NCI-H1048 (cell line): ENCODE data around the gene RIPOR2.
"Not testable (repeated sequence)": the region's sequence is repeated elsewhere in the genome, so short reads cannot be mapped to it uniquely, and the experiment has no call there.

ENCODE experiments used
- DNase-seq: peaks from one replicate; lab custom pipeline; 2025; lab: John Stamatoyannopoulos, UW

Gene RIPOR2

DNA sequence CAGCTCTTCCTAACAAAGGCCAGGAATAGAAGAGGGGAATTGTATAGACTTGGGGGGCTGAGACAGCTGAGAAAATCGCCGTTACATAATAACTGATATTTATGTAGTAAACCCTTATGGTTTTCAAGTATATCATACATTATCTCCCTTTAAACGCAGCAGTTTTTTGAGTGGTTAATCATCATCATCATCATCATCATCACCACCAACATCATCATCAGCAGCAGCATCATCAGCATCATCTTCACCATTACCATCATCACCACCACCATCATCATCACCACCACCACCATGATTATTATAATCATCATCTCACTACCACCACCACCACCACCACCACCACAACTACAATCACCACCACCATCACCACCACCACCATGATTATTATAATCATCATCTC is 9.1 kb downstream of the RIPOR2 start:
- DNase-seq: not testable (repeated sequence)

GRCh38 chr6:24926192-24926591 is 9.6 kb downstream of the RIPOR2 start:
- no peak for DNase-seq

DNA sequence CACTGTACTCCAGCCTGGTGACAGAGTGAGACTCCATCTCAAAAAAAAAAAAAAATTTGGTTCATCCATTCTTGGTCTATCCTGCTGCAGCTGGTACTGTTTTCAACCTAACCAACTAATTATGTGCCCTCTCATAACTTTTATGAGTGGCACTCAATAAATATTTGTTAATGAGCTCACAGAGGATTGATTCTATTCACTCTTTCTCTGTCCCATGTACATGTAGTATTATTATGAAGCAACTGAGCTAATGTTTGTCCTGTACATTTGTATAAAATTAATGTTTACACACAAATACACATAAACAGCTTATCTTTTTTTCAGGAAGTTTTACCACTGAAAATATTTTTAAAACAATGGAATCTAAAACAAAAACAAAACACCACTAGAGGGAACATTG is 10.1 kb downstream of the RIPOR2 start:
- DNase-seq: no peak

GRCh38 chr6:24924580-24925356 is 11.0 kb downstream of the RIPOR2 start:
- no peak for DNase-seq

DNA sequence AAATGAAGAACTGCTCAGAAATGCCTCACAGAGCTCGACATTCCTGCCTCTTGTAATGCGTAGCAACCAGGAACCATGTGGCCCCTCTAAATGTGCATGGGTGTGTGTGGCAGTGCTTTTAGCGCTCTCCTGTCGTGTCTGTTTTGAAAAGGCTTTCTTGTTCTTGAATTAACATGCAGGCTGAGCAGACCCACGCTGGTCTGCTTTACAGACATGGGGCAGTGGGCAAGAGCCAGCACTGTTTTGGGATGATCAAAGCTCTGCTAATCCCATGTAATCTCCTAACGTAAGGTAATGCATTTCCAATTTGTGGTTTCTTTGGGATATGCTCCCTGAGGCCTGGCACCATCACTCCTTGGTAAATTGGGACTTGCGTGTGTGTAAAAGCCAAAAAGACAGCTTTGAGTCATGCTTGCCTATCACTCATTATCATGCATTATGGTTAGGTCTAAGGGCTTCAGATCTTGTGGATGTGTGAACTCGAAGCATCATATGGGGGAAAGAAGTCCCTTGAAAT is 11.8 kb downstream of the RIPOR2 start:
- DNase-seq: no peak

DNA sequence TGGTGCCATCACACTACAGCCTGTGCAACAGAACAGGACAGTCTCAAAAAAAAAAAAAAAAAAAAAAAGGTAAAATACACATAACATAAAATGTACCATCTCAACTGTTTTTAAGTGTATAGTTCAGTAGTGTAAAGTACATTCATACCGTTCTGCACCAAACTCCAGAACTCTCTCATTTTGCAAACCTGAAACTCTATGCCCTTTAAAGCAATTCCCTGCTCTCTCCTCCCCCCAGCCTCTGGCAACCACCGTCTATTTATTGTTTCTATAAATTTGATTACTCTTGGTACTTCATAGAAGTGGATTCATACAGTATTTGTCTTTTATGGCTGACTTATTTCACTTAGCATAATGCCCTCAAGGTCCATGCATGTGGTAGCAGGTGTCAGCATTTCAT is 12.9 kb downstream of the RIPOR2 start:
- no peak for DNase-seq

DNA sequence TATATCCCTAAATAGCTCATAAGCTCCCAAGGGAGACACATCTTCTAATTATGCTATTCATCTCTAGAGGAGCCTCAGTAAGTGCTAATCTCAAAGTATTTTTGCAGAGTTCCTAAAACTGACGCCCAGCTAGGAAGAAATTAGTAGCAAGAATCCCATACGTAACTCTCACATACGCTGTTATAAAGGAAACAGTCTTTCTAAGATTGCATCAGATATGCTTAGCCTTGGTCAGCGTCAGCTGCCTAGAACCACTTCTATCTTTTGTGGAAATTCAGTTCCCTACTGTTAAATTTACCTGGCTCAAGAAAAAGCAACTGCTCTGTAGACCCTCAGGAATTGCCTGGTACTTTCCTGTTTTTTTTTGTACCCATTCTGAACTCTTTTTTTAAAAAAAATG is 13.6 kb downstream of the RIPOR2 start:
- DNase-seq: no peak

GRCh38 chr6:24920136-24920535 is 15.6 kb downstream of the RIPOR2 start:
- no peak for DNase-seq

DNA sequence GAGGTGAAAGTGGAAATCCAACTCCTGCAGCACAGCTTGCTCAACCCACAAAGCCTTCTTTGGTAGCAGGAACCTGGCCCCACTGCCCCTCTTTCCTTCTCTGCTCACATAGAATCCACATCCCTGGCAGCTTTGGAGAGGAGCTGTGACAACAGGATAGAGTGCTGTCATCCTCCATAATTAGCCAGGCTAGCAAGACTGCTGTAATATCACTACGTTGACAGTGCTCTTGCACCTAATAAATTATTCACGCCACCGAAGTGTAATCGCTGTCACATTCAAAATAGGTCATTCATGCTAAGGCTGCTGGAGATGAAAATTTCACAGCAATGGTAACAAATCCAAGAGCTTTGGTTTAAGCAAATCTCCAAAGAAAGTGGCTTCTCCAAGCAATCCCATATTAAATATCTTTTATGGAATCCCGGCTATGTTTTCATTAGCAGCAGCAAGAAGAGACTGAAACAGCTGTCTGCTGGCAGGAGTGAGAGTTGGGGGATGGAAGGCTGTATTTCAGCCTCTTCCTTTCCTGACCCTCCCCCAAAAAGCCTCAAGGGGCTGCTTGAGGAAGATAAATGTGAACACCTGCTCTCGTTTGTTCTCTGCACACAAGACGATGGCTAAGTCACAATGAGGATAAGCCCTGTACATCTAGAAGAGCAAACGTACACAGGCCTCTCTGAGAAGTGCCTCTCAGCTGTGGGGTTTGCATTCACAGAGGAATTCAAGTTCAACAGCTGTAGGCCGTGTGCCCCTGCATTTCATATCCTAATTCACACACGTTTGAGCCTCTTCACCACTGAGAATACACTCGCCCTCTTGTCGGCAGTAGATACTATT is 16.5 kb downstream of the RIPOR2 start:
- DNase-seq: no peak

GRCh38 chr6:24918641-24919055 is 17.1 kb downstream of the RIPOR2 start:
- no peak for DNase-seq

GRCh38 chr6:24916496-24916895 is 19.3 kb downstream of the RIPOR2 start:
- DNase-seq: no peak

GRCh38 chr6:24915641-24916040 is 20.1 kb downstream of the RIPOR2 start:
- DNase-seq: no peak

DNA sequence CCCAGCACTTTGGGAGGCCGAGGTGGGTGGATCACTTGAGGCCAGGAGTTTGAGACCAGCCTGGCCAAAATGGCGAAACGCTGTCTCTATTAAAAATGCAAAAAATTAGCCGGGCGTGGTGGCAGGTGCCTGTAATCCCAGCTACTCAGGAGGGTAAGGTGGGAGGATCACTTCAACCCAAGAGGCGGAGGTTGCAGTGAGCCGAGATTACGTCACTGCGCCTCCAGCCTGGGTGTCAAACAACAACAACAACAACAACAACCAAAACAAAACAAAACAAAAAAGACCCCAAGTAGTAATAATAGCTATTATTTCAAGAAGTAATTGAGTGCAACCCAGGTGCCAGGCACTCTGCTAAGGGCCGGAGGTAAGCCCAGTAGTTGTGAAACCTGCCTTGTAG is 21.7 kb downstream of the RIPOR2 start:
- DNase-seq: not testable (repeated sequence)

DNA sequence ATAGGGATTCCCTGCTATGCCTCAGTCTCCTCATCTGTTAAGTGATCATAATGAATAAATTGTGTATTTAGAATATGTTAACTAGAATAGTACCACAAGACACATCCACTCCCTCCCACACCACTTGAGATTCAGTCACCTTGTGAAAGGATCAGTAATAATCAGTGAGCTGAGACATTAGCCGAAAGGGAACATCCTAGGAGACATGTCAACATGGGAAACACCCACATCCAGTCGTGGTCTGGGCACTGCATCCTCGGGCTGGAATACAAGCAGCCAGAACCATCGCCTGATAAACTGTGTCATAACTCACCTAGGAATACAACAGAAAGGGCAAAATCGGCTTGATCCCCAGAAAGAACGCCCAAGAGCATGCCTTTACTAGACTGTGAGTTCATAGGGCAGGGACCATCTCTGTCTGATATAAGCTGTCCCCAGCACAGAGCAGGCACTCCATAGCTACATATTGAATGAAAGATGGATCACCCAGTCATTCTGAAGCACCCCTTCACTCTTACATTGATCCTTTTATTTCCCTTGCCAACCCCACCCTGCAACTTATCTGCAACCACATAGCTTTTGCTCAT is 23.9 kb downstream of the RIPOR2 start:
- no peak for DNase-seq

DNA sequence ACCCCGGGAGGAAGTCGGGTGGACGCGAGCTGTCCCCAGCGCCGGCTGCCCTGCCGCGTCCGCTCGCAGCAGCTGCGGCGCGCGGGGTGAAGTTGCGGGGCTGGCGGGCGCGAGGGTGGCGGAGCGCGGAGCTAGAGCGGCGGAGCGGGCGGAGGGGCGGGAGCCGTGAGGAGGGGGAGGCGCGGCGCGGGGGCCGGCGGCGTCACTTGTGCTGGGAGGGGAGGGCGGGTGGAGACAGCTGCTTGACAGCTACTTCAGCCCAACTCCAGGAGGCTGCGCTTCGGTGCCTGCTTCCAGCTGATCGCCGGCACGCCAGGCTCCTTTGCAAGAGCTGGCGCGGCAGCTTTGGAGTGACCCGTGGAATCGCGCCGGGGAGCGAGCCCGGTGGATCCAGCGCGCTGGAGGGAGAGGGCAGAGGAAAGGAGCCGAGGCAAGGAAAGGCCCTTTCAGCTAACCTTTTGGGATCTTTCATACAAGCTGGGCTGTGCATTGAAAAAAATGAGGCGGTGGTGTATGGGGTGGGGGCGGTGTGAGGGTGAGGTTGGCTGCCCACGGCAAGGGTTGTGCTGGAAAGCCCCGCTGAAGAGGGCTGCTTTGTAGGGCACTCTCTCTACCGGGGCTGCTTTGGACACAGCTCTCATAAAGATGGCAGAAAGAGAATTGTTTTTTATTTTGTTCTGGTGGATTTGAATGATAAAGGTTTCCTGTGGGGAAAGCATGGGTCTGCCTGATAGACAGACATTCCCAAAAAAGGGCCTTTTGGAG is 24.6 kb downstream of the RIPOR2 start:
- no peak for DNase-seq

DNA sequence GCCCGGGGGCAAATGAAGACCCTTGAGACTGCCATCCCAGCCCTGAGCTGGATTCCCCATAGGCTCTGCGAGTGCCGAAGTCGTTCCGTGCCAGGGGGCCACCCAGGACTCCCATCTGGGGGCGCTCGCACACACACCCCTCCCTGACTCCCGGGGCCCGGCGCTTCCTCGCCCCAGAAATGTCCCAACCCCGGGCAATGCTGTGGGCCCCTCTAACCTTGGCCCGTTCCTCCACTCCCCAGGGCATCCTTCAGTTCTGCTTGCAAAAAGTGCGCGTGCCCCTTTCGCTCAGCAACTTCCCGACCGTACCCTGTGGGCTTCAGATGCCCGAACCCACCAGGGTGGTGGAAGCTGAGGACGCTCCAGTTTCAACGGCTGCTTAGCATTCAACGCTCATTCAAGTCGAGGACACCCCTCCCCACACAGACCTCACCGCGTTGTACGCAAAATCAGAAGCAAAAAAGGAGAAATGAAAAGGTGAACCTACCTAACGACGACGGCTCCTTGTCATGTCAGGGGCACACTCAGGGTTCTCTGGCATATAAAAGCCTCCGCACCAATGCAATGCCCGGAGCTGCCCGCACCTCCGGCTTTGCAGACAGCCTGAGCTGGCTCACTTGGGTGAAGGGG is 25.3 kb downstream of the RIPOR2 start:
- DNase-seq: no peak

- DNase-seq: no peak
Measured at GRCh38 chr6:24909241-24910216, 26.2 kb downstream of the RIPOR2 start.

GRCh38 chr6:24908650-24909035 is 27.1 kb downstream of the RIPOR2 start:
- no peak for DNase-seq

GRCh38 chr6:24907919-24908649 is 27.7 kb downstream of the RIPOR2 start:
- no peak for DNase-seq

DNA sequence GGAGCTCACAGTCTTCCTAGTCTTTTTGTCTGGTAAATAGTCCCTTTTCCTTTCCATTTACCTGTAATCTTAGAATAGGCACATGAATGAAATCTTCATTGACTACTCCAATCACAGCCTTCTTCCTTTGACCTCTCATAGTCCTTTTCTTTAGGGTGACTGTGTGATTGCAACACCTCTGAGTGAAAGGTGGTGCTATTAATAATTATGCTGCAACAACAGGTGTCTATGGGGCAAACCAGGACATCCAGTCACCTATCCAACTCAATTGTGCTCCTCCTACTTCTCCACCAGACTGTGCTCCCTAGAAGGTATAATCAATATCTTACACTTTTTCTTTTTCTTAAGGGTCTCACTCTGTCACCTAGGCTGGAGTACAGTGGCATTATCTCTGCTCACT is 29.4 kb downstream of the RIPOR2 start:
- DNase-seq: no peak
